Islet precursor cell (in vitro differentiated cells): ENCODE data around the gene ENOSF1.

Experiments
- DNase-seq: peaks from one replicate; pipeline ENCODE4 v3.0.0-alpha.2; 2018

Gene ENOSF1

DNA sequence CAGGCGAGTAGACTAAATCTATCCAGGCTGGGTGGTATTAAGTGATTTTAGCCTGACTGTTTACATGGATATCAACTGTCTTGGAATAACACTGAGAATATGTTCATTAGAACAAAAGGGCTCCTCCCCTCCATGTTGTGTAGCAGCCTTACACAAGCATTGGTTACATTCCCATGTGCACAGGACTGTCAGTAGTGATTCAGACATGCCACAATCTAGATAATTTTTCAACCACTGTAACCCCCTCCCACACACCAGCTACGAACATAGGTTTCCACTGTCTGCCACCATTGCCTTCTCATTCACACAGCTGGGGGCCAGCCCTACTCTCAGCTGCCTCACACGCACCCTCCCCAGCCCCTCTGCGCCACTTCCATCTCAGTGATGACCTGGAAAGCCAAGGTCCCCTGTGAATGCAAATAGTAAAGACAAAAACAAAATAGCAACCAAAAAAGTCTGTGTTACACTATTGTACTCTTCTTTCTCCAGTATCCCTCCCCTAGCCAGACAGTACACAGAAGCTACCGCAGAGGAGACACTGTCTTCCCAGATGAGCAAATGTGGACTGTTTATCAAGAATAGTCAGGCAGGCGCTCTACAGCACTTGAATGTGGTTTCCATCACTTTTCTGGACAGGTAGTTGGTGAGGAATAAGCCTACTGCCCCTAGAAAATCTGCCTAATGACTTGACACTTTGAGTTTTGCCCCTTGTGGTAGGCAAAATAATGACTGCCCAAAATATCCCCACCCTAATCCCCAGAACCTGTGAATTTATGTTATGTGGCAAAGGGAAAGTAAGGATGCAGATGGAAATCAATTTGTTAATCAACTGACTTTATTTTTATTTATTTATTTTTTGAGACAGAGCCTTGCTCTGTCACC lies 82.9 kb downstream of the ENOSF1 start:
- DNase-seq: no peak

DNA sequence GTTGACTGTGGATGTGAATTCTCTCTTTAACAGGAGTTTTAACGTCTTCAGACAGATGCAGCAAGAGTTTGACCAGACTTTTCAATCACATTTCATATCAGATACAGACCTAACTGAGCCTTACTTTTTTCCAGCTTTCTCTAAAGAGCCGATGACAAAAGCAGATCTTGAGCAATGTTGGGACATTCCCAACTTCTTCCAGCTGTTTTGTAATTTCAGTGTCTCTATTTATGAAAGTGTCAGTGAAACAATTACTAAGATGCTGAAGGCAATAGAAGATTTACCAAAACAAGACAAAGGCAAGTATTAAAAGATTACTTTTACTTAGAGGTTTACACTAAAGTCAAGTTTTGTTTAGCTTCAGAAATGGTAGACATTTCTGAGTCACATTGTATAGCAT lies 85.2 kb downstream of the ENOSF1 start:
- no peak for DNase-seq

DNA sequence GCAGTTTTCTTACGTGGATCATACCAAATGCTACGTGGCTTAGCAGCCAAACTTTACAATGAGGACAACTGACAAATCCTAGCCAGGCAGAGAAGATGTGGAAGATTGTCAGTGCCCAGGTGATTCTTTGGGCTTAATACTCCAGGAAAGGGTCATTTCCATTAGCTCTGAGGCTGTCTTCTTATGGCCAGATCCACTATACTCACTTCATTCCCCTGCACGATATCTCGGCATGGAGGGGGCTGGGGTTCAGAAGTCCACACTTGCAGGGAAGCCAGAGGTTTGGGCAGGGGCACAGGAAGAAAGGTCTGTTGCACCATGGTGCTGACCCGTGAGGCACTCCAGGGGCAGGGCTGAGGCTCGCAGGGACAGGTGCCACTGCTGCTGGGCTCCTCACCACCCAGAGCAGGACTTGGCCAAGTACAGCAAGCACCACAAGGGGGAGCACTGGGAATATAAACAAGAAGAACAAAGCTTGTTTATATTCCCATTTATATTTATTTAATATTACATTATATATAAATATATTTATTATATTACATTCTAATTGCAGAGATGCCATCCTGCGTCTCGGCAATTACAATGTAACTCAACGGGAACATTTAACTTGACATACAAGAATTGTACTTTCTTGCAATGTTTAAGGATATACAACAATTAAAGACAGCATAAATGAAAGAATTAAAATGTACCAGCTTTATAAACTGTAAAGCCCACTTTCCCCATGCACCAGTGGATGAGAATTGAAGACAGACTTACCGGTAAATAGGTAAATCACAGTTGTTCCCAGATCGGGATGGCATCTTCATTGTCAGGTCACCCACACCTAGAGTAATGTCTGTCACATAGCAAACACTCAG lies 88.4 kb downstream of the ENOSF1 start:
- DNase-seq: peak; percentile 80

- no peak for DNase-seq
Observed at GRCh38 chr18:622289-622688, 90.1 kb downstream of the ENOSF1 start.

DNA sequence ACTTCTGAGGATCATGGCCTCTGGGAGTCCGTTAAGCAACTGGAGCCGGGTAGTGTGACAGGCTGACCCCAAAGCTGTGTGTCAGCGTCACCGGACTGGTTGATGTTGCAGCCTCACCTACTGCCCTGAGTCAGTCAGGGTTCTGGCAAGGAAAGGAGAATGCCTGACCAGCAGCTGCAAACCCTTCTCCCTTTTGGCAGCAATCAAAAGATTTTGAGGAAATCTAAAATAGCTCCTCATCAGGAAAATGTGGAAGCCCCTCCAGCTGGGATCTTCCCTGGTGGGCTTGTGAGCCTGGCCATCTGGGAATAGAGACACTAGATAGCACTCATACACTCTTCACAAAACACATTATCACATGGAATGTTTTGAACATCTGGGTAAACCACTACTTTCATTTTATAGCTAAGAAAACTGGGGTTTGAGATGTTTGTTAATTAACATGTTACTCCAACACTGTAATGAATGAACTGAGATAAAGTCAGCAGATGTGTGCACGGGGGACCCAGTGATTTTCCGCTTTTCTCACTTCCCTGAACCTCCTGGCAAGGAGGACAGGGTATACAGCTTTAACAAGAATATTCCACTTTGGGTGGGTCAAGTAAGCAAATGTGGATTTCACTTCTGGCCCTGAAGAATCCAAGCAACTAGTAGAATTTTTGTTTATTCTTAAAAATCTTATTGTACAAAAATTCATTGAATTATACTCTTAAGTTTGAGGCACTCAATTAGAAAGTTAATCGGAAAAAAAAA lies 91.0 kb downstream of the ENOSF1 start:
- no peak for DNase-seq
